Measurements from ENCODE around the gene KIF5A.

Gene KIF5A

DNA sequence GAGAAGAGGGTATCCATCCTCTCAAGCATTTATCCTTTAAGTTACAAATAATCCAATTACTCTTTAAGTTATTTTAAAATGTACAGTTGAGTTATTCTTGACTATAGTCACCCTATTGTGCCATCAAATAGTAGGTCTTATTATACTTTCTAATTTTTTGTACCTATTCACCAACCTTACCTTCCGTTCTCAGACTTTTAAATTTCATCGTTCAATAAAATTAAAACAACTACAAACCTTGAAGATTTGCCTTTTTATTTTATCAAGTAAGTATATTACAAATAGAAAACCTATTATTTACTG lies 1.9 kb upstream of the KIF5A start:
- Histone ChIP-seq H3K27me3 (replicated peaks in 2 of 5; ENCODE audit: control insufficient read depth in 4 of 5, insufficient read depth in 5 of 5, low read length in 4 of 5) (peaks cover 0 to 21% (median 2%) of the 10 kb centered on the region in 5 experiments), H3K4me1 (ENCODE audit: control extremely low read depth in 1 of 4, control insufficient read depth in 4 of 4, insufficient read depth in 4 of 4, low read length in 3 of 4) (peaks cover 0 to 37% (median 22%) of the 10 kb centered on the region in 4 experiments), H3K9me3 (ENCODE audit: control extremely low read depth in 1 of 5, control insufficient read depth in 4 of 5, insufficient read depth in 2 of 5, low read depth in 1 of 5, low read length in 4 of 5) (no peaks in the 10 kb centered on the region), H3K36me3 (ENCODE audit: control insufficient read depth in 4 of 4, insufficient read depth in 4 of 4, low read length in 3 of 4) (peaks cover 0 to 4% (median 0%) of the 10 kb centered on the region in 4 experiments), H3K27ac (ENCODE audit: insufficient read depth in 1 of 2, low read depth in 1 of 2, low read length in 2 of 2, poor library complexity in 1 of 2, severe bottlenecking in 2 of 2) (no peak overlapping the region), H3K4me3 (ENCODE audit: control insufficient read depth in 1 of 7, extremely low read depth in 1 of 7, insufficient read depth in 4 of 7, low read depth in 2 of 7, low read length in 6 of 7) (no peak overlapping the region)
- DNase-seq, result no peak
- POLR2A ChIA-PET, result no interaction called here
- WGBS (ENCODE audit: insufficient coverage), result no CpG with 5 or more reads among the region's 2 CpGs
- CTCF ChIA-PET, result no interaction called here

- H3K36me3 ChIP-seq (ENCODE audit: control insufficient read depth in 4 of 4, insufficient read depth in 4 of 4, low read length in 3 of 4), result peaks cover 0 to 4% (median 0%) of the 10 kb centered on the region in 4 experiments
- WGBS (ENCODE audit: insufficient coverage), result 55% methylated on average over 2 of the region's 2 CpGs
- peaks cover 0 to 34% (median 19%) of the 10 kb centered on the region in 4 experiments for H3K4me1 ChIP-seq (ENCODE audit: control extremely low read depth in 1 of 4, control insufficient read depth in 4 of 4, insufficient read depth in 4 of 4, low read length in 3 of 4)
- no peak overlapping the region for H3K4me3 ChIP-seq (ENCODE audit: control insufficient read depth in 1 of 7, extremely low read depth in 1 of 7, insufficient read depth in 4 of 7, low read depth in 2 of 7, low read length in 6 of 7)
- ChIA-PET CTCF (no interaction called here), POLR2A (no interaction called here)
- H3K9me3 ChIP-seq (ENCODE audit: control extremely low read depth in 1 of 5, control insufficient read depth in 4 of 5, insufficient read depth in 2 of 5, low read depth in 1 of 5, low read length in 4 of 5), result no peaks in the 10 kb centered on the region
- DNase-seq, result no peak
- peaks cover 0 to 26% (median 6%) of the 10 kb centered on the region in 5 experiments for H3K27me3 ChIP-seq (replicated peaks in 2 of 5; ENCODE audit: control insufficient read depth in 4 of 5, insufficient read depth in 5 of 5, low read length in 4 of 5)
- H3K27ac ChIP-seq (ENCODE audit: insufficient read depth in 1 of 2, low read depth in 1 of 2, low read length in 2 of 2, poor library complexity in 1 of 2, severe bottlenecking in 2 of 2), result no peak overlapping the region
Measured at GRCh38 chr12:57548488-57548887, 1.4 kb upstream of the KIF5A start.

DNA sequence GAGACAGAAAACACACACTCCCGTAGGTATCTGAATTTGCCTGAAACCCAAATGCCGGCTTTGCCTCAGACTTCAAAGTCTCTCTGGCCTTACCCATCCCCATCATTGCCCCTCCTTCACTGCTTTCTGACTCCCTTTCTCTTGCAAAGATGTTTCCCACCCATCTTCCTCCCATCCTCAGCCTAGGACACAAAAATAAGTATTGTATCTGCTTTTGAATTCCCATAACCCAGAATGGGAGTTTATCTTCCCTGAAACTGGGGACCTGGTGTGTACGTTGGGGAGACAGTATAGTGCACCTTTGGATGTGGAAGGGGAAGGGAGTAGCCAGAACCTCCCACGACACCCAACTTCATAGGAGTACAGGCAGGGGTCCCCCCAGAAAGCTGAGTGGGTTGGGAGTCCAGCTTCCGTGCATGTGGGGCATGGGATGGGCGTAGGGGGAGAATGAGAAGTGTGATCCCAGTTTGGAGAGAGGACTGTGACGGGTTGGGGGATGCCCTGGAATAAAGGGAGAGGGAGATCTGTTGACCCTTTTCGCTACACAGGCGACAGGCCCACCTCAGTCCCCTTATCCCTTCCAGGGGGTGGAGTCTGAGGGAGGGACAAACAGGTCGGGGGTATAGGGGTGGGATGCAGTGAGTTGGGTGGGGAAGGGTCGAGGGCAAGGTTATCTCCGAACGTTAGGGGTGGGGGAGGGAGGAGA lies 488 bp upstream of the KIF5A start:
- H3K4me1 ChIP-seq (ENCODE audit: control extremely low read depth in 1 of 4, control insufficient read depth in 4 of 4, insufficient read depth in 4 of 4, low read length in 3 of 4), result peaks cover 0 to 28% (median 14%) of the 10 kb centered on the region in 4 experiments

DNA sequence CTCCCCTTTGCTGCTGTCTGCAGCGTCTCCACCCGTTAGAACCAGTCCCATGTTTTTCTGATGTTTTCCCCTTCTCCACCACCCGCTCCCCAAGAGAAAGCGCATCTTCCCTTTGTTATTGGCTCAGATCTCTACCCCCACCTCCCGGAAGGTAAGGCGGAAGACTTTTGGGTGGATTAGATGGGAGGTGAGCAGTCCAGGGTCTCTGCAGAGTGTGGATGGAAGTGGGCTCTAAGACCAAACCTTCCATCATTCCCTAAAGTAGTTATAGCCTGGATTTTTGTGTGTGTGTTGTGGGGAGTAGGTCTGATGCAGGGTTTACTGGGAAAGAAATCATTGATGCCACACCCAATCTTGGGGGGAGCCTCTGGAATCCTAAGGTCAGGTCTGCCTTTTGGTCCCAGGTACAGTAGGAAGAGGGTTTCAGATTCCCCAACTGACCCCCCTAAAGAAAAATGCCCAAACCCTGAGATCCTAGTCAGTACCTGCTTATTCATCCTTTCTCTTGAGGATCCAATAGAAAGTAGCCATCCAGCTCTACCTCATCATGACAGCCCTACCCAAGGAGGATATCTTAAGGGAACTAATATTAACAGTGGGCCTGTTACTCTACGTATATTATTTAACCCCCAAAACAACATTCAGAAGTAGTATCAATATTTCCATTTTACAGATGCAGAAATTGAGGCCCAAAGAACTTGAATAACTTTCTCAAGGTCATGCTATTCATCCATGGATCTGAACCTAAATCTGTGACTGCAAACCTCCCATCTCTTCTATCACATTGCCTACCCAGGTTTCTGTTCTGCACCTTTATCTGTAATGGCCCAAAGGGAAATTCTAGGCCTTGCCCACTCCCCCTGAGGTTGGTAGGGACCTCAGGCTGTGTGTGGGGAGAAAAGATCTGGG lies 1.1 kb downstream of the KIF5A start:
- H3K27me3 ChIP-seq (replicated peaks in 2 of 5; ENCODE audit: control insufficient read depth in 4 of 5, insufficient read depth in 5 of 5, low read length in 4 of 5), result peaks cover 0 to 32% (median 6%) of the 10 kb centered on the region in 5 experiments
- H3K27ac ChIP-seq (ENCODE audit: insufficient read depth in 1 of 2, low read depth in 1 of 2, low read length in 2 of 2, poor library complexity in 1 of 2, severe bottlenecking in 2 of 2), result no peak overlapping the region
- 38% methylated on average over 3 of the region's 7 CpGs for WGBS (ENCODE audit: insufficient coverage)
- DNase-seq, result no peak
- peak overlapping the region in 4 of 7 experiments; percentile 65 to 79 (median 74) for H3K4me3 ChIP-seq (ENCODE audit: control insufficient read depth in 1 of 7, extremely low read depth in 1 of 7, insufficient read depth in 4 of 7, low read depth in 2 of 7, low read length in 6 of 7)
- POLR2A ChIA-PET, result no interaction called here
- peaks cover 0 to 24% (median 10%) of the 10 kb centered on the region in 4 experiments for H3K4me1 ChIP-seq (ENCODE audit: control extremely low read depth in 1 of 4, control insufficient read depth in 4 of 4, insufficient read depth in 4 of 4, low read length in 3 of 4)
- H3K9me3 ChIP-seq (ENCODE audit: control extremely low read depth in 1 of 5, control insufficient read depth in 4 of 5, insufficient read depth in 2 of 5, low read depth in 1 of 5, low read length in 4 of 5), result no peaks in the 10 kb centered on the region
- H3K36me3 ChIP-seq (ENCODE audit: control insufficient read depth in 4 of 4, insufficient read depth in 4 of 4, low read length in 3 of 4), result no peaks in the 10 kb centered on the region
- CTCF ChIA-PET, result interaction anchor here (2.6 kb wide), 1 partner anchor 34 kb away, joined by 12 read pairs; no protein-coding TSS in a partner anchor

More for the DNA sequence above, 488 bp upstream of the KIF5A start:
- Histone ChIP-seq H3K9me3 (ENCODE audit: control extremely low read depth in 1 of 5, control insufficient read depth in 4 of 5, insufficient read depth in 2 of 5, low read depth in 1 of 5, low read length in 4 of 5) (no peaks in the 10 kb centered on the region), H3K27me3 (replicated peaks in 2 of 5; ENCODE audit: control insufficient read depth in 4 of 5, insufficient read depth in 5 of 5, low read length in 4 of 5) (peaks cover 0 to 32% (median 6%) of the 10 kb centered on the region in 5 experiments), H3K4me3 (ENCODE audit: control insufficient read depth in 1 of 7, extremely low read depth in 1 of 7, insufficient read depth in 4 of 7, low read depth in 2 of 7, low read length in 6 of 7) (peak overlapping the region in 4 of 7 experiments; percentile 65 to 79 (median 74)), H3K27ac (ENCODE audit: insufficient read depth in 1 of 2, low read depth in 1 of 2, low read length in 2 of 2, poor library complexity in 1 of 2, severe bottlenecking in 2 of 2) (no peak overlapping the region), H3K36me3 (ENCODE audit: control insufficient read depth in 4 of 4, insufficient read depth in 4 of 4, low read length in 3 of 4) (peaks cover 0 to 4% (median 0%) of the 10 kb centered on the region in 4 experiments)
- no peak for DNase-seq
- POLR2A ChIA-PET, result no interaction called here
- CTCF ChIA-PET, result no interaction called here
- 94% methylated on average over 4 of the region's 13 CpGs for WGBS (ENCODE audit: insufficient coverage)

DNA sequence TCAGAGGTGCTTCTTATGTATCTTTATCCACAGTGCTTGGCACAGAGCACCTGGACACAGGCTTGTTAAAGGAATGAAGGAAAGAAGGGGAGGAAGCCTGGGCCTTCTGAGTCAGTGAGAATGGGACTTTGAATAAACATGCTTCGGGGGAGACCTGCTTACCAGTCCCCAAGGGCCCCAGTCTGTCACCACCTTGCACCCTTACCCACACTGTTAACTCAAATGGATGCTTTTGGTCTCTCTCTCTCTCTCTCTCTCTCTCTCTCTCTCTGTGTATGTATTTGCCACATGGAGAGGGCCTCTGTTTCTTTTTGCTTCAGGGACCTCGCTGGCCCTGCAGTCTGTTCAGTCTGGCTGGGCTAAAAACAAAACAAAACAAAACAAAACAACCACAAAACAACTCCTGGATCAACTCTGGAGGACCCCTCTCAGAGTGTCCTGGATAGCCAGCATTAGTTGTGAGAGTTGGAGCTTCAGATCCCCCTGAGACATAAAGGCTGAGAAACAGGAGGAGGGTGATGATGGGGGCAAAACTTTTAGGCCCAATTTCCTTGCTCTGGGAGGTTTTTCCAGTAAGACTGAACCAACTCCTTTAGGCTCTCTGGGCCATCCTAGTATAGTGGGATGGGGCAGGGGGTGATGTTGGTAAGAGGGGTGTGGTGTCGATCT lies 1.9 kb downstream of the KIF5A start:
- no CpG with 5 or more reads among the region's 3 CpGs for WGBS (ENCODE audit: insufficient coverage)

GRCh38 chr12:57552306-57552651 lies 2.4 kb downstream of the KIF5A start:
- H3K4me1 ChIP-seq (ENCODE audit: control extremely low read depth in 1 of 4, control insufficient read depth in 4 of 4, insufficient read depth in 4 of 4, low read length in 3 of 4), result peaks cover 0 to 16% (median 4%) of the 10 kb centered on the region in 4 experiments
- H3K9me3 ChIP-seq (ENCODE audit: control extremely low read depth in 1 of 5, control insufficient read depth in 4 of 5, insufficient read depth in 2 of 5, low read depth in 1 of 5, low read length in 4 of 5), result no peaks in the 10 kb centered on the region
- H3K27me3 ChIP-seq (replicated peaks in 2 of 5; ENCODE audit: control insufficient read depth in 4 of 5, insufficient read depth in 5 of 5, low read length in 4 of 5), result peaks cover 0 to 32% (median 6%) of the 10 kb centered on the region in 5 experiments
- POLR2A ChIA-PET, result no interaction called here
- H3K4me3 ChIP-seq (ENCODE audit: control insufficient read depth in 1 of 7, extremely low read depth in 1 of 7, insufficient read depth in 4 of 7, low read depth in 2 of 7, low read length in 6 of 7), result no peak overlapping the region
- WGBS (ENCODE audit: insufficient coverage), result 88% methylated on average over 1 of the region's 2 CpGs
- H3K27ac ChIP-seq (ENCODE audit: insufficient read depth in 1 of 2, low read depth in 1 of 2, low read length in 2 of 2, poor library complexity in 1 of 2, severe bottlenecking in 2 of 2), result peak overlapping the region in 1 of 2 experiments; percentile 45
- DNase-seq, result no peak
- H3K36me3 ChIP-seq (ENCODE audit: control insufficient read depth in 4 of 4, insufficient read depth in 4 of 4, low read length in 3 of 4), result no peaks in the 10 kb centered on the region
- CTCF ChIA-PET, result interaction anchor here (0.9 to 2.6 kb wide), 5 partner anchors 10 to 32 kb away, joined by 3 to 12 read pairs (median 3); no protein-coding TSS in a partner anchor

More for the DNA sequence above, 1.9 kb downstream of the KIF5A start:
- no peak for DNase-seq
- ChIA-PET POLR2A (interaction anchor here (0.7 kb wide), 1 partner anchor 8 kb away, joined by 3 read pairs; no protein-coding TSS in a partner anchor), CTCF (interaction anchor here (0.9 to 2.6 kb wide), 5 partner anchors 11 to 33 kb away, joined by 3 to 12 read pairs (median 3); no protein-coding TSS in a partner anchor)
- peaks cover 0 to 17% (median 4%) of the 10 kb centered on the region in 4 experiments for H3K4me1 ChIP-seq (ENCODE audit: control extremely low read depth in 1 of 4, control insufficient read depth in 4 of 4, insufficient read depth in 4 of 4, low read length in 3 of 4)
- H3K36me3 ChIP-seq (ENCODE audit: control insufficient read depth in 4 of 4, insufficient read depth in 4 of 4, low read length in 3 of 4), result no peaks in the 10 kb centered on the region
- no peak overlapping the region for H3K4me3 ChIP-seq (ENCODE audit: control insufficient read depth in 1 of 7, extremely low read depth in 1 of 7, insufficient read depth in 4 of 7, low read depth in 2 of 7, low read length in 6 of 7)
- H3K9me3 ChIP-seq (ENCODE audit: control extremely low read depth in 1 of 5, control insufficient read depth in 4 of 5, insufficient read depth in 2 of 5, low read depth in 1 of 5, low read length in 4 of 5), result no peaks in the 10 kb centered on the region
- H3K27me3 ChIP-seq (replicated peaks in 2 of 5; ENCODE audit: control insufficient read depth in 4 of 5, insufficient read depth in 5 of 5, low read length in 4 of 5), result peaks cover 0 to 32% (median 6%) of the 10 kb centered on the region in 5 experiments
- H3K27ac ChIP-seq (ENCODE audit: insufficient read depth in 1 of 2, low read depth in 1 of 2, low read length in 2 of 2, poor library complexity in 1 of 2, severe bottlenecking in 2 of 2), result no peak overlapping the region

Measured in common myeloid progenitor, CD34-positive (primary cell).